ENCODE results near the gene PTPN4. TPM values are rescaled to one million over a fixed set of nuclear protein-coding genes. Genes with fewer than 3 reads are reported as not detected.

Gene PTPN4
- total RNA-seq, 1 experiment from 2014 or later: 34.3 TPM

GRCh38 chr2:119732601-119733164 is 27.0 kb upstream of the PTPN4 start:
- no peak for DNase-seq (ENCODE audit: extremely low read depth, low read depth)

DNA sequence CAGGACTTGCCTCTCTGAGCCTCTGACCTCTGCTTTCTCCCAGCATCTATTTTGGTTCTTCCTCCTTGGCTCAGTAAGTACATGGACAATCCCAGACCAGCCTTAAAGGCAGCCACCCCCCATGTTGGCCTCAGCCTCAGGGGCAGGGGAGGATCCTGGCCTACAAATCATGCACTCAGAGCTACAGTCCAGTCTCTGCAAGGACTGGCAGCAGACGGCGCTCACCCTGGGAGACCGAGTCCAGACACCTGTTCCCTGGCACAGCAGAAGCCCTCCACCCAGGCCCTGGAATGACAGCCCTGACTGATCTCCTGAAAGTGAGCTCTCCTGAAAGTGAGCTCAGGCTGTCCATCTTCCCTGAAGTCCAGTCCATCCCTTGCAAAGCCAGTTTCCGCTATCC is 25.7 kb upstream of the PTPN4 start:
- DNase-seq (ENCODE audit: extremely low read depth, low read depth): no peak

DNA sequence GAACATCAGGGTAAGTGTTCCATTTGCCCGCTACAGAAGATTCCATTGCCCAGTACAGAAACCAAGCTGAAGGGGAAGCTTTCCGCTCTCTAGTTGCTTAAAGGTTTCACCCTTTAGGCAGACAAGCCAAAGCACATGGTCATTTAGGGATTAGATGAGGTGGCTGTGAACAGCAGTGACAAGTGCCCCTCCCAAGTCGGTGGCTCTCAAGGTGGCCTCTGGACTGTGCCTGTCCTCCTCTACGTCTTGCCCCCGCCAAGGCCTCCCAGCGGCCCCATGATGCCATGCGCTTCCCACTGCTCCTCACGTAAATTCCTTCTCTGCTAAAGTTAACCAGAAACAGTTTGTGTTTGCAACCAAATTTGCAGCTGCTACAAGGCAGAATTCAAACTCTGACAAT is 24.2 kb upstream of the PTPN4 start:
- DNase-seq (ENCODE audit: extremely low read depth, low read depth): no peak

GRCh38 chr2:119736021-119736420 is 23.7 kb upstream of the PTPN4 start:
- DNase-seq (ENCODE audit: extremely low read depth, low read depth): no peak

GRCh38 chr2:119739580-119740255 is 20.0 kb upstream of the PTPN4 start:
- no peak for DNase-seq (ENCODE audit: extremely low read depth, low read depth)

- DNase-seq (ENCODE audit: extremely low read depth, low read depth): no peak
Observed at GRCh38 chr2:119741001-119741400, 18.7 kb upstream of the PTPN4 start.

DNA sequence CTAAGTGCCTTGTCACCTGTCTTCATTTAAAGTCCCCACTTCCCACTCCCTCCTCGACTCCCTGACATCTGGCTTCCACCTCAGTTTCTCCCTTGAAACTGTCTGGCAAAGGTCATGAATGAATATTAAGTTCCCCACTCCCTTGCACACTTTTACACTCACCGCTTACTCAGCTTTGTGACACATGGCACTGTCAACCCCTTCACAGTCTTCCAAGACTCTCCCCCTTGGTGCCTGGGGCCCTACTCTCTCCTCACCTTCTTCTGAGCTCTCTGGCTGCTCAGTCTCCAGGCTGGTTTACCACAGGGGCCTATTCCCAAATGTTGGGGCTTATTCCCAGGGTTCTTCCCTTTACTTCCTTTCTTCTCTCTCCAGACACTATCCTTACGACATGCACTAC is 17.9 kb upstream of the PTPN4 start:
- DNase-seq (ENCODE audit: extremely low read depth, low read depth): no peak

- no peak for DNase-seq (ENCODE audit: extremely low read depth, low read depth)
Observed at GRCh38 chr2:119744335-119744939, 15.3 kb upstream of the PTPN4 start.

DNA sequence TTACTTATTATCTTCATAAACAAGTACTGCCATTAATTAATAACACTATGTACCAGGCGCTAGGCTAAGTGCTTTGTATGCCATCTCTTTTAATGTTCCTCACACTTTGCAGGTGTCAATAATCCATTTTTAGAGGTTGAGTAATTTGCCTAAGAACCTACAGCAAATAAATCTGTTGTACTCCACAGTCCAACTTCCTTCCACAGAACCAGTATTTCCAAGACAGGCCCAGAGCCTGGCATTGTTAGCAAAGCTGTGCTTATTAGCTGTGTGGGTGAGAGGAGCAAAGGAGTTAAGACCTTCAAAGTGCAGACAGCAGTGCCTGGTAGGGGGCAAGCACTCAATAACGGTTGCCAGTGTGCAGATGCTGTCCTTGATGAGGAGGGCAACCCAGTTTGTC is 14.2 kb upstream of the PTPN4 start:
- DNase-seq (ENCODE audit: extremely low read depth, low read depth): no peak

GRCh38 chr2:119746836-119747686 is 12.7 kb upstream of the PTPN4 start:
- DNase-seq (ENCODE audit: extremely low read depth, low read depth): no peak

DNA sequence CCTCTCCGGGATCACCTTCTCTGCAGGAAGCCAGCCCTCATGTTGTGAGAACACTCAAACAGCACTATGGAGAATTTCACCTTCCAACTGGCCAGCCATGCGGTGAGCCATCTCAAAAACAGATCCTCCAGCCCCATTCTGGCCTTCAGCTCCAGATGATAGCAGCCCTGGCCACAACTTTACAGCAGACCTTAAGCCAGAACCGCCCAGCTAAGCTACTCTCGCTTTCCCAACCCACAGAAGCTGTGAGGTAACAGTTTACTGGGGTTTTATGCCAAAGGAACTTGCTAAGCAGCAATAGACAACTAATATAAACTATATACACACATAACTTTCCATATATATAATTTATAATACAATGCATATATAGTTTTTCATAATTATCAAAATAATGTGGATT is 11.6 kb upstream of the PTPN4 start:
- no peak for DNase-seq (ENCODE audit: extremely low read depth, low read depth)

DNA sequence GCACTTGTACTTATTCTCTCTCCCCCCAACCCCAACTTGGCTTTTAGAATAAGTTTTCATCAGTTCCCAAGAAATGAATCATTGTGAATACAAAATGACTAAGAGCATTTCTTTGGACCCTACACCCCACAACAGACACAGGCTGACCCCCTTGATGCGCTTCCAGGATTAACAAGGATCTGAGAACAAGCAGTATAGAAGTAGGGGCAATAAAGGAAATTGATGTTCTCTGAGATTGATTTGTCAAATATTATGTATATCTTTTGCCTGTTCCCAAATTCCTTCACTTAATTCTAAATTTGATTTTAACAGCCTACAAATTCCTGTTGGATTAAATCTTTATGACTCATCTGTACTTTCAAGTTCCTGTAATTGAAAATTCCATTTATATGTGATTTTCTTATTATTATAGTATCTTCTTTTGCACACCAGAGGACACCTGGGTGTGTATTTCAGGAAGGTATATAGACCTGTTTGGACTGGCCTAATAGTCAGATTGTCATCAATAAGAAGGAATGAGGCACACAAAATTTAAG is 10.2 kb upstream of the PTPN4 start:
- no peak for DNase-seq (ENCODE audit: extremely low read depth, low read depth)

DNA sequence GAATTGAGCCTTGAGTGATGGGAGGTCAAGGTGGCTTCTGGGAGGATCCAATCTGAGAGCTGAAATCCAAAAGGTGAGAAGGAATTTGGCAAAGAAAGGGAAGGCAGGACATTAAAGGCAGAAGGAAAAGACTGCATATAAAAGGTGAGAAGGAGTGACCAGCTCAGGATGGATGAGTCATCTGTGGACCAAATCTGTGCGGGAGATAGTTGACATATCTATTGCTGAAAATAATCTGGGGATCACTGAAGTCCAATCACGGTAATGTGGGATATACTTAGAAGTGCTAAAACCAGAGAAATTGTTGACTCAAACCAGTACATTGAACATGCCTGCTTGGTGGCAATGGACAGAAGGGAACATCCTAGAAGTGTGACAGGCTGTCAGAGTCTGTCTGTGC is 8.0 kb upstream of the PTPN4 start:
- DNase-seq (ENCODE audit: extremely low read depth, low read depth): no peak

DNA sequence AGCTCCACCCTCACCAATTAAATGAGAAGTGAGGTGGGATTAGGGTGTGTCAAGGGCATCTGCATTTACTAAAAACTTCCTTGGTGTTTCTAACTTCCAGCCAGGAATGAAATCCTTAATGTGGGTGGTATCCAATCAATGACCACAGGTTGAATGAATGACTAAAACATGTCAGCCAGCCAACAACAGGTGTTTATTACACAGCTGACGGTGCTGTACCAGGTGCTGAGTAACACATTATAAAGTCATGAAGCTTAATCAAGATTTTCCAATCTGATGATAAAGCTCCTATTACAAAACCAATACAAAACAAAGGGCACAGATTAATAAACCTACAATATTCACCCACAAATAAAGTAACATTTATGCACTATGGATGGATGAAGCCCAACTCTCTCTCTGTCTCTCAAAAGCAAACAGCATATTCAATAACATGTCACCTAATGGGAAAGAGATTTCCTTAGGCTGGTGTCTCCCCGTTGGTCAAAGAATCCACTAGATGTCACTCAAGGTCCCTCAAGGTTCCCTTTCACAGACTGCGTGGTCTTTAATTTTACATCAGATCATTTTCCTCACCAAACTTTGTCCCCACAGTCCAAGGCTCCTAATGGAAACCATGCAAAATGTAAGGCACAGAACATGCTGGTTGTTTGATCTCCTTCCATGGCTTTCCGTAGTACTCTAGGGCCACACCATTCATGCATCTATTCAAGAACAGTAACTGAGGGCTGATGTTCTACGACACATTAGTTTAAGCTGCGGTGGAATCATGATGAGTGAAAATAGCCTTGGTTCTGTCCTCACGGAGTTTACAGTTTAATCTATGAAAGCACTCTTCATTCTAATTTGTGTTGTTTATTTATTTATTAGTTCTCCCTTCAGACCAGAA is 6.4 kb upstream of the PTPN4 start:
- peak; percentile 59 for DNase-seq (ENCODE audit: extremely low read depth, low read depth)

GRCh38 chr2:119753930-119754321 is 5.8 kb upstream of the PTPN4 start:
- DNase-seq (ENCODE audit: extremely low read depth, low read depth): no peak

- no peak for DNase-seq (ENCODE audit: extremely low read depth, low read depth)
Observed at GRCh38 chr2:119755906-119756305, 3.8 kb upstream of the PTPN4 start.

GRCh38 chr2:119756837-119757236 is 2.9 kb upstream of the PTPN4 start:
- DNase-seq (ENCODE audit: extremely low read depth, low read depth): no peak

- no peak for DNase-seq (ENCODE audit: extremely low read depth, low read depth)
Observed at GRCh38 chr2:119758881-119759450, 756 bp upstream of the PTPN4 start.

- no peak for DNase-seq (ENCODE audit: extremely low read depth, low read depth)
Observed at GRCh38 chr2:119760237-119760955, 674 bp downstream of the PTPN4 start.

Measured in NCI-H460 (cell line).